HepG2 (cell line): ENCODE measurements around the gene OR11H6. TPM values are rescaled to one million over a fixed set of nuclear protein-coding genes. Genes with fewer than 3 reads are reported as not detected.

Experiments used
- ATAC-seq: fragments of 200-7000 bp; cut with Tn5 transposase; 3 replicates; pipeline ENCODE4 v1.9.1; 2020; ENCODE audit warnings: mild to moderate bottlenecking, moderate library complexity
- BruUV-seq: library from RNA; stranded (reverse); fragments of 400-500 nt; replicated peaks from 2 replicates; lab custom pipeline; 2021; lab: Mats Ljungman, UMichigan
- CTCF ChIA-PET: fragments of 300-600 bp; formaldehyde crosslinking; extraction: SDS; loops from one replicate; lab custom pipeline; 2021; ENCODE audit warnings: low total read pairs, inconsistent platforms, low intra/inter-chr PET ratio; lab: Yijun Ruan, JAX
- POLR2A ChIA-PET: fragments of 350-600 bp; sonication (Branson Sonifier 250); formaldehyde crosslinking; loops from one replicate; lab custom pipeline; 2020; ENCODE audit warnings: antibody characterized with exemption, inconsistent platforms; lab: Yijun Ruan, JAX
- DNase-seq: peaks from one replicate; pipeline ENCODE4 v3.0.0-alpha.2; 2015; ENCODE audit warnings: low spot score
- FAIRE-seq: peaks from 3 replicates; lab custom pipeline; 2011; peaks lifted over from hg19 to GRCh38; lab: Jason Lieb, UNC
- H2AFZ ChIP-seq: one replicate; pipeline ENCODE4 v1.6.1; 2011; ENCODE audit warnings: low read length, inconsistent platforms
- H3K27ac ChIP-seq: fragments of 300-600 bp; 3 replicates; pipeline ENCODE4 v1.8.0; 2011; ENCODE audit warnings: mixed run types, mild to moderate bottlenecking, mixed read lengths, low read length, inconsistent platforms; ENCODE audit not compliant: insufficient read depth; ENCODE audit errors: extremely low read length
- H3K27me3 ChIP-seq, 2 experiments: fragments of 200-600 bp in 1 of 2; 2 replicates in 1 of 2; 3 replicates in 1 of 2; pipeline versions ENCODE4 v1.6.0 to v1.8.0; 2011; ENCODE audit warnings: low read length in 2 of 2, mild to moderate bottlenecking in 2 of 2, moderate library complexity in 2 of 2, inconsistent platforms in 1 of 2; ENCODE audit not compliant: insufficient read depth in 2 of 2, control insufficient read depth in 1 of 2
- H3K36me3 ChIP-seq, 2 experiments: fragments of 200-600 bp in 1 of 2; replicated peaks in 1 of 2; 2 replicates in 1 of 2; 3 replicates in 1 of 2; pipeline versions ENCODE4 v1.5.1 to v1.8.0; 2011; ENCODE audit warnings: low read length in 2 of 2, inconsistent platforms in 1 of 2; ENCODE audit not compliant: insufficient read depth in 2 of 2, control insufficient read depth in 1 of 2
- H3K4me1 ChIP-seq: 2 replicates; pipeline ENCODE4 v1.5.1; 2012; ENCODE audit warnings: low read length, inconsistent platforms; ENCODE audit not compliant: insufficient read depth
- H3K4me2 ChIP-seq: 2 replicates; pipeline ENCODE4 v1.6.0; 2011; ENCODE audit warnings: low read depth, low read length, inconsistent platforms
- H3K4me3 ChIP-seq, 3 experiments: fragments of 200-600 bp in 1 of 3; sonication (generic), shearing (Covaris generic) in 1 of 3; replicated peaks in 1 of 3; 2 replicates each; pipeline ENCODE4 v1.5.1; 2011 to 2016; ENCODE audit warnings: low read length in 3 of 3, inconsistent platforms in 2 of 3, low read depth in 2 of 3, mild to moderate bottlenecking in 2 of 3, control low read depth in 1 of 3, mixed read lengths in 1 of 3; ENCODE audit not compliant: insufficient read depth in 1 of 3
- H3K79me2 ChIP-seq: one replicate; pipeline ENCODE4 v1.6.1; 2011; ENCODE audit warnings: low read length, inconsistent platforms; ENCODE audit not compliant: insufficient read depth
- H3K9ac ChIP-seq: 2 replicates; pipeline ENCODE4 v1.6.0; 2011; ENCODE audit warnings: mild to moderate bottlenecking, low read depth, low read length, inconsistent platforms; ENCODE audit not compliant: insufficient read depth
- H3K9me3 ChIP-seq: 2 replicates; pipeline ENCODE4 v1.5.1; 2012; ENCODE audit warnings: mild to moderate bottlenecking, low read length
- H4K20me1 ChIP-seq: 2 replicates; pipeline ENCODE4 v1.6.0; 2011; ENCODE audit warnings: inconsistent platforms, mild to moderate bottlenecking, low read length, moderate library complexity; ENCODE audit not compliant: insufficient read depth
- BORCS8-MEF2B ChIP-seq: sonication (generic); formaldehyde crosslinking; IDR thresholded peaks from 2 replicates; pipeline ENCODE4 v1.8.0; 2022; ENCODE audit warnings: mild to moderate bottlenecking, missing genetic modification reagents
- CBX5 ChIP-seq: sonication (generic); formaldehyde crosslinking; IDR thresholded peaks from 2 replicates; pipeline ENCODE4 v1.4.0; 2020; ENCODE audit warnings: missing genetic modification reagents, borderline replicate concordance
- MAFF ChIP-seq: IDR thresholded peaks from 2 replicates; pipeline ENCODE4 v1.6.1; 2011; ENCODE audit warnings: low read depth, low read length, improper control_type of control experiment
- THAP11 ChIP-seq: IDR thresholded peaks from 2 replicates; pipeline ENCODE4 v1.6.1; 2016; ENCODE audit warnings: missing biosample characterization, missing genetic modification reagents
- ZC3H4 ChIP-seq: sonication (generic); formaldehyde crosslinking; IDR thresholded peaks from 2 replicates; pipeline ENCODE4 v1.4.0; 2020; ENCODE audit warnings: missing genetic modification reagents, borderline replicate concordance
- ZMYM2 ChIP-seq: sonication (generic); formaldehyde crosslinking; IDR thresholded peaks from 2 replicates; pipeline ENCODE4 v1.8.0; 2022; ENCODE audit warnings: mild to moderate bottlenecking, missing genetic modification reagents
- ZNF205 ChIP-seq: IDR thresholded peaks from 2 replicates; pipeline ENCODE4 v1.6.1; 2018; ENCODE audit warnings: missing biosample characterization, missing genetic modification reagents
- ZNF446 ChIP-seq: sonication (generic); formaldehyde crosslinking; IDR thresholded peaks from 2 replicates; pipeline ENCODE4 v1.5.0; 2020; ENCODE audit warnings: mild to moderate bottlenecking, missing genetic modification reagents
- ZNF839 ChIP-seq: sonication (generic); formaldehyde crosslinking; IDR thresholded peaks from 2 replicates; pipeline ENCODE4 v1.4.0; 2020; ENCODE audit warnings: missing genetic modification reagents, mild to moderate bottlenecking, borderline replicate concordance
- ZSCAN30 ChIP-seq: sonication (generic); formaldehyde crosslinking; IDR thresholded peaks from 2 replicates; pipeline ENCODE4 v1.5.0; 2020; ENCODE audit warnings: mild to moderate bottlenecking, missing genetic modification reagents
- WGBS: methylation state at CpG from one replicate; pipeline ENCODE4 v1.1.6; 2017; ENCODE audit warnings: low lambda C conversion rate; 5-methylcytosine and 5-hydroxymethylcytosine counted together
- in situ Hi-C: cut with HindIII; loops from 2 replicates; pipeline ENCODE4 v1.10.0; 2017; ENCODE audit warnings: low pct_unique_long_range_greater_than_20kb; ENCODE audit not compliant: extremely low pct_ligation_motif_present
- intact Hi-C: fragments of 100-400 bp; cut with micrococcal nuclease; formaldehyde crosslinking; loops from one replicate; pipeline ENCODE4 v1.10.0; 2022; ENCODE audit not compliant: unreplicated experiment
- polyA plus RNA-seq, 8 experiments: library from polyadenylated mRNA; depleted of rRNA in 3 of 8; stranded (reverse) in 7 of 8; unstranded in 1 of 8; fragments of >200 nt; fragmentation: Illumina TruSeq in 4 of 8; extraction: Trizol in 4 of 8; gene quantifications; 2 replicates each; pipeline versions ENCODE4 v1.2.1 to v1.2.3, GENCODE V29; 2011 to 2016; ENCODE audit warnings: low read depth in 4 of 8, missing spikeins in 1 of 8, mixed read lengths in 1 of 8; ENCODE audit not compliant: insufficient read depth in 1 of 8
- total RNA-seq, 5 experiments: library from RNA; depleted of rRNA; stranded (reverse); fragments of >200 nt; fragmentation: Illumina TruSeq; extraction: Trizol; gene quantifications; 2 replicates each; pipeline ENCODE4 v1.2.3, GENCODE V29; 2016; ENCODE audit warnings: low read depth in 1 of 5
- TF ChIP-seq, protein P1 (sequence below), 2 experiments: sonication (generic) in 1 of 2; formaldehyde crosslinking in 1 of 2; IDR thresholded peaks; 2 replicates each; pipeline versions ENCODE4 v1.6.1 to v1.9.0; 2014 to 2022; ENCODE audit warnings: antibody characterized with exemption in 1 of 2, borderline replicate concordance in 1 of 2, inconsistent platforms in 1 of 2, low read depth in 1 of 2, missing genetic modification reagents in 1 of 2
- TF ChIP-seq, protein P2 (sequence below): sonication (generic); formaldehyde crosslinking; IDR thresholded peaks from 2 replicates; pipeline ENCODE4 v1.9.0; 2021; ENCODE audit warnings: missing genetic modification reagents, borderline replicate concordance
- TF ChIP-seq, protein P3 (sequence below): sonication (generic); formaldehyde crosslinking; IDR thresholded peaks from 2 replicates; pipeline ENCODE4 v1.5.1; 2020; ENCODE audit warnings: missing genetic modification reagents, mild to moderate bottlenecking, borderline replicate concordance

The OR11H6 gene
- total and polyA plus RNA-seq, 2 of the 13 experiments (the other 11 are each of a cell fraction or from before 2014, with no cell fraction given): not detected

DNA sequence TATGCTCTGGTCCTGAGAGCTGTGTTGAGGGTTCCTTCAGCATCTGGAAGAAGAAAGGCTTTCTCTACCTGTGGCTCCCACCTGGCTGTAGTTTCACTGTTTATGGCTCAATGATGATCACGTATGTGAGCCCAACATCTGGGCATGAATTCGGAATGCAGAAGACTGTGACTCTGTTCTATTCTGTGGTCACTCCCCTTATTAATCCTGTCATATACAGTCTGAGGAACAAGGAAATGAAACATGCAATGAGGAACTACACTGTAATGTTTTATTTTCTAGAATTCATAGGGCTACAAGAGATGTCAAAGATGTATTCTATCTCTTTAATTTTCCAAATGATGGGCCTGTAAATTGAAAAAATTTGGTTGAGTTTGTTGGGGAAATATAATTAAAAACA is 43.6 kb upstream of the OR11H6 start:
- Histone ChIP-seq H3K4me2 (no peak overlapping the region), H3K9me3 (no peaks in the 10 kb centered on the region), H3K27me3 (no peaks in the 10 kb centered on the region), H3K9ac (no peak overlapping the region), H3K27ac (no peak overlapping the region), H3K4me1 (no peaks in the 10 kb centered on the region), H3K4me3 (no peak overlapping the region), H3K36me3 (no peaks in the 10 kb centered on the region), H2AFZ (no peak overlapping the region), H3K79me2 (no peaks in the 10 kb centered on the region), H4K20me1 (no peaks in the 10 kb centered on the region)
- FAIRE-seq (no peak), ATAC-seq (no peak)
- BruUV-seq: no TSS peak
- POLR2A ChIA-PET: no interaction called here
- WGBS: 0% methylated on average over 2 of the region's 2 CpGs
- intact Hi-C loops: no loop called here
- CTCF ChIA-PET: no interaction called here
- TF ChIP-seq ZMYM2 (CRISPR knock-in tag) (no peak), MAFF (no peak), CBX5 (no peak), BORCS8-MEF2B (CRISPR knock-in tag) (no peak), ZNF446 (CRISPR knock-in tag) (no peak), ZNF839 (CRISPR knock-in tag) (no peak), ZSCAN30 (CRISPR knock-in tag) (no peak), THAP11 (CRISPR knock-in tag) (no peak), ZC3H4 (no peak), ZNF205 (CRISPR knock-in tag) (no peak)
- TF ChIP-seq, protein P1, sequence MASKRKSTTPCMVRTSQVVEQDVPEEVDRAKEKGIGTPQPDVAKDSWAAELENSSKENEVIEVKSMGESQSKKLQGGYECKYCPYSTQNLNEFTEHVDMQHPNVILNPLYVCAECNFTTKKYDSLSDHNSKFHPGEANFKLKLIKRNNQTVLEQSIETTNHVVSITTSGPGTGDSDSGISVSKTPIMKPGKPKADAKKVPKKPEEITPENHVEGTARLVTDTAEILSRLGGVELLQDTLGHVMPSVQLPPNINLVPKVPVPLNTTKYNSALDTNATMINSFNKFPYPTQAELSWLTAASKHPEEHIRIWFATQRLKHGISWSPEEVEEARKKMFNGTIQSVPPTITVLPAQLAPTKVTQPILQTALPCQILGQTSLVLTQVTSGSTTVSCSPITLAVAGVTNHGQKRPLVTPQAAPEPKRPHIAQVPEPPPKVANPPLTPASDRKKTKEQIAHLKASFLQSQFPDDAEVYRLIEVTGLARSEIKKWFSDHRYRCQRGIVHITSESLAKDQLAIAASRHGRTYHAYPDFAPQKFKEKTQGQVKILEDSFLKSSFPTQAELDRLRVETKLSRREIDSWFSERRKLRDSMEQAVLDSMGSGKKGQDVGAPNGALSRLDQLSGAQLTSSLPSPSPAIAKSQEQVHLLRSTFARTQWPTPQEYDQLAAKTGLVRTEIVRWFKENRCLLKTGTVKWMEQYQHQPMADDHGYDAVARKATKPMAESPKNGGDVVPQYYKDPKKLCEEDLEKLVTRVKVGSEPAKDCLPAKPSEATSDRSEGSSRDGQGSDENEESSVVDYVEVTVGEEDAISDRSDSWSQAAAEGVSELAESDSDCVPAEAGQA (IDR thresholded peaks at IDR 0.05; ENCODE audit: low read depth): no peak
- TF ChIP-seq, protein P1 (CRISPR knock-in tag; IDR thresholded peaks at IDR 0.05; ENCODE audit: borderline replicate concordance): no peak
- TF ChIP-seq, protein P2, sequence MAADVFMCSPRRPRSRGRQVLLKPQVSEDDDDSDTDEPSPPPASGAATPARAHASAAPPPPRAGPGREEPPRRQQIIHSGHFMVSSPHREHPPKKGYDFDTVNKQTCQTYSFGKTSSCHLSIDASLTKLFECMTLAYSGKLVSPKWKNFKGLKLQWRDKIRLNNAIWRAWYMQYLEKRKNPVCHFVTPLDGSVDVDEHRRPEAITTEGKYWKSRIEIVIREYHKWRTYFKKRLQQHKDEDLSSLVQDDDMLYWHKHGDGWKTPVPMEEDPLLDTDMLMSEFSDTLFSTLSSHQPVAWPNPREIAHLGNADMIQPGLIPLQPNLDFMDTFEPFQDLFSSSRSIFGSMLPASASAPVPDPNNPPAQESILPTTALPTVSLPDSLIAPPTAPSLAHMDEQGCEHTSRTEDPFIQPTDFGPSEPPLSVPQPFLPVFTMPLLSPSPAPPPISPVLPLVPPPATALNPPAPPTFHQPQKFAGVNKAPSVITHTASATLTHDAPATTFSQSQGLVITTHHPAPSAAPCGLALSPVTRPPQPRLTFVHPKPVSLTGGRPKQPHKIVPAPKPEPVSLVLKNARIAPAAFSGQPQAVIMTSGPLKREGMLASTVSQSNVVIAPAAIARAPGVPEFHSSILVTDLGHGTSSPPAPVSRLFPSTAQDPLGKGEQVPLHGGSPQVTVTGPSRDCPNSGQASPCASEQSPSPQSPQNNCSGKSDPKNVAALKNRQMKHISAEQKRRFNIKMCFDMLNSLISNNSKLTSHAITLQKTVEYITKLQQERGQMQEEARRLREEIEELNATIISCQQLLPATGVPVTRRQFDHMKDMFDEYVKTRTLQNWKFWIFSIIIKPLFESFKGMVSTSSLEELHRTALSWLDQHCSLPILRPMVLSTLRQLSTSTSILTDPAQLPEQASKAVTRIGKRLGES (CRISPR knock-in tag): no peak
- TF ChIP-seq, protein P3, sequence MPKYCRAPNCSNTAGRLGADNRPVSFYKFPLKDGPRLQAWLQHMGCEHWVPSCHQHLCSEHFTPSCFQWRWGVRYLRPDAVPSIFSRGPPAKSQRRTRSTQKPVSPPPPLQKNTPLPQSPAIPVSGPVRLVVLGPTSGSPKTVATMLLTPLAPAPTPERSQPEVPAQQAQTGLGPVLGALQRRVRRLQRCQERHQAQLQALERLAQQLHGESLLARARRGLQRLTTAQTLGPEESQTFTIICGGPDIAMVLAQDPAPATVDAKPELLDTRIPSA (CRISPR knock-in tag): no peak
- TF ChIP-seq, all 625 proteins: peak for 0
- no peak for DNase-seq
- in situ Hi-C loops: no loop called here
